Measurements from ENCODE around the gene TRIP13.

Gene TRIP13

DNA sequence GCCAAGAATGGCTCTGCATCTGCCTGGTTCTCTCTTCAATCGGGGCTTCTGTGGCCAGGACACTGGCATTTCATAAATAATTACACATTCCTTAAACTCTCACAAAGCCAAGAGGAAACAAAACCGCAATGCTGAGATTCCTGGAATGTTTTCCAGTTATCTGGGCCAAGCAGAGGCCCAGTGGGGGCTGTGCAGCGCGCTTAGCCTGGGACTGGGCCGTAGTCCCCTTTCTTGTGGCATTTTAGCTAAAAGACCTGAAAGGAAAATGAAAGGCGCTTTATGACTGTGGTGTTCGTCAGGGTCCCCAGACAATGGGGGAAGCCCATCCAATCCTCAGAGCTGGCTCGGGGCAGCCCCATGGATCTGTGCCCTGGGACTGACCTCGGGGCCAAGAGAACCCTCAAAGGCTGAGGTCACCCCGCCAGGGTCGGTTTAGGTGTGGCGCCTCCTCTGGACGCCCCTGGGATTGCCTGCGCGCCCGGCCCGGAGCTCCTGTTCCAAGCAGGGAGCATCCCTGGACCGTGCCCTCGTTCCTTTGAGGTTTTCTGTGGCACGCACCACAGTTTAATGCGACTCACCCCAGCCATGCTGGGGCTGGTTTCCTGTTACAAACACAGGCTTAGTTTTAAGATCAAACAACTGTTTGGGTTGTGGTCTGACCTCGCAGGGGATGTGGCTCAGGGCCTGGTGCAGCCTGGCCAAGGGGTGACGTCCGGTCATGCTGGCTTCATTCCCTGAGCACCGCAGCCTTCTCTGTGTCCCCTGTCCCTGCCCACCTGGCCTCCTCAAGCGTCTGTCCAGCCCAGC is 64.5 kb downstream of the TRIP13 start:
- DNase-seq (ENCODE audit: low spot score): no peak

GRCh38 chr5:957748-958485 is 65.2 kb downstream of the TRIP13 start:
- DNase-seq (ENCODE audit: low spot score): no peak

DNA sequence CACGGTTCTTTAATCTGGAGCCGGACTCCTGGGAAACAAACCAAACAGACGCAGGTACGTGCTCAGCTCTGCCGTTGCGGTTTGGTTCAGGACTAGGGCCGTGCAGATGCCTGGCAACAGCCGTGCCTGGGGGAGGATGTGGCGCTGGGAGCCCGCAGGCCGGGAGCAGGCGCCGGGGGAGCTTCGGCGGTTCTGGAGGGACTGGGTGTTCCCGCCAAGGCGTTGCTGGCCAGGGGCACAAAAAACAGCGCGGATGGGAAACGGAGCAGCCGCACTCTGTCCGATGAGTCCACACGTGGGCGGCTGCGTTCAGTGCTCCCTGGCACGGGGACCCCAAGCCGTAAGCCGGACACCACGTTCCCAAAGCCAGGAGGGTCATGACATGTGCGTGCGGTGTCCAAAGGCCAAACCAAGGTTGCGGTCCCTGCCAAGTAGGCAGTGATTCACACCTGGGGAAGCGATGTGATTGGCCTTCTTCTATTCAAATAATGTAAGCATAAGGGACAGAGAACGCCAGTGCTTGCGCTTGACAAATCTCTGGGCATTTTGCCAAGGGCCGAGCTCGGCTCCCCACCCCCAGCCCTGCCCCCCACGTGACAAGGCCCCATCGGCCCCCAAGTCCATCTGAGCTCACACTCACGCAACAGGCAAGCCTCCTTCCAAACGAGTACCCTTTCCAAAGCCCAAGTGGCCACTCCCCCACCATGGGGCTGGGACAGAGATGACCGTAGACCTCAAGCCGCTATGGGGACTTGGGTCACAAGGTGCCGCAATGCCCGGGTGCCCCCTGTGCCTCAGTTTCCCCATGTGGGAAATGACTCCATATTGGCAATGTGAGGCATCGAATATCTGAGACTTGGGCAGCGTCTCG is 66.3 kb downstream of the TRIP13 start:
- peak; percentile 32 for DNase-seq (ENCODE audit: low spot score)

GRCh38 chr5:959581-960531 is 67.2 kb downstream of the TRIP13 start:
- DNase-seq (ENCODE audit: low spot score): no peak

GRCh38 chr5:960551-960950 is 67.9 kb downstream of the TRIP13 start:
- no peak for DNase-seq (ENCODE audit: low spot score)

DNA sequence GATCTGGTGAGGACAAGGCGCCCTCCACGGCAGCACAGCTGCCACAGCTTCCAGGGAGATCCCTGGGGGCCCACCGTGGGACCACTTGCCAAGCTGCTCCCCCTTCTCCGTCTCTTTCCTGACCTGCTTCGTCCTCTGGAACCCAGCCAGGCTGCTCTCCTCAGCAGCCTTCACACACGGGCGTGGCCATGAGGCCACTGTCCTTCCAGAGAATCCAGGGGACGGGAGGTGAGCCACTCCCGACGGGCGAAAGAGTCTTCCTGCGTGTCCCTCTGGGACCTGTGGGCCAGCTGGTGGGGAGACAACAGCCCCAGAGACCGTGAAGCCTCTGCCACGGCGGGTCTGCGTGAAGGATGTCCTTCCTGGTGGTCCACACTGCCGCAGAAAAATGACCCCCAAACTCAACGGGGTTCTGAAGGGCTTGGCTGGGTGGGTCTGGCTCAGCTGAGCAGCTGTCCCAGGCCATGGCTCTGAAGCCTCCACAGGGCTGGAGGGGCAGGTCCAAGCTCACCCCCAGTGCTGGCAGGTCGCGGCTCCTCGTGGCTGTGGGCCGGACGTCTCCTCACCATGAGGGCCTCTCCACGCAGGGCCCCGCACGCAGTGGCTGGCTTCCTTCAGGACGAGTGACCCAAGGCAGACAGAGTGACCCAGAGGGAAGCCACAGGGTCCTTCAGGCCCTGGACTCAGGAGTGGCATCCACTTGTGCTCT is 68.5 kb downstream of the TRIP13 start:
- DNase-seq (ENCODE audit: low spot score): no peak

DNA sequence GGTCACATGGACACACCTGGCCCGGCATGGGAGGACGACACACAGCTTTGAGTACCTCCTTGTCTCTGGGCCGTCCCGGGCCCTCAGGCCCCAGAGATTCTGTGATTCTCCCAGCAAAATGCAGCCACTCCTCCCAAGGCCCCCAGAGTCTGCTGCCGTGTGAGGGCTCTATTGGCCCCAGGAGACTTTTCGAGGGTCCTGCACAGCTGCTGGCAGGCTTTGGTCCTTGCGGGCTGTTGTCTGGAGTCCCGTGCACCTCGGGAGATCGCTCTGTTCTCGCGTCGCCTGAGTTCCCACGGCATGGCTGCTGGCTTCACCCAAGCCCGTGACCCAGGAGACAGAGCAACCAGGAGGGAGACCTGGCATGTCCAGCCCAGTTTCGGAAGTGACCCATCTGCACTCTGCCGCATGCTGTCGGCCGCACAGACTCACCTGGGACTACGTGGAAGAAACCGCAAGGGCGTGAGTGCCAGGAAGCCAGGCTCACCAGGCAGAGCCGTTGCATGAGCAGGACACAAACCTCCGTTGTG is 69.1 kb downstream of the TRIP13 start:
- DNase-seq (ENCODE audit: low spot score): no peak

GRCh38 chr5:962386-962785 is 69.7 kb downstream of the TRIP13 start:
- no peak for DNase-seq (ENCODE audit: low spot score)

- DNase-seq (ENCODE audit: low spot score): no peak
Observed at GRCh38 chr5:962801-963200, 70.1 kb downstream of the TRIP13 start.

DNA sequence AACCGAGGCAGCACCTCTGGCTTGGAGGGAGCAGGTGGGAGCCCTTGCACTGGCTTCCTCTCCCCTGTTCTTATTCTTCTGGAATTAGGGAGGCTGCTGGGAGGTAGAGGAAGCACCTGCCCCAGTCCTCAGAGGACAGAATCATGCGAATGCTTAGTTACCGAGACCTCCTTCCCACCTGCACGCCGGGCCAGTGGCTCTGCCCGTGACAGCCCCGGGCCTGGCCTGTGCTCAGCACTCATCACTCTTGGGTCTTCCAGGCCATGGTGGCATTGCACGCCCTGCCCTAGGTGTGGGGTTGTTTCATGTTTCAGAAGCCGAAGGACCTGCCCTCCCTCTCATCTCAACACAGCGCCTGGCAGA is 70.6 kb downstream of the TRIP13 start:
- DNase-seq (ENCODE audit: low spot score): no peak

DNA sequence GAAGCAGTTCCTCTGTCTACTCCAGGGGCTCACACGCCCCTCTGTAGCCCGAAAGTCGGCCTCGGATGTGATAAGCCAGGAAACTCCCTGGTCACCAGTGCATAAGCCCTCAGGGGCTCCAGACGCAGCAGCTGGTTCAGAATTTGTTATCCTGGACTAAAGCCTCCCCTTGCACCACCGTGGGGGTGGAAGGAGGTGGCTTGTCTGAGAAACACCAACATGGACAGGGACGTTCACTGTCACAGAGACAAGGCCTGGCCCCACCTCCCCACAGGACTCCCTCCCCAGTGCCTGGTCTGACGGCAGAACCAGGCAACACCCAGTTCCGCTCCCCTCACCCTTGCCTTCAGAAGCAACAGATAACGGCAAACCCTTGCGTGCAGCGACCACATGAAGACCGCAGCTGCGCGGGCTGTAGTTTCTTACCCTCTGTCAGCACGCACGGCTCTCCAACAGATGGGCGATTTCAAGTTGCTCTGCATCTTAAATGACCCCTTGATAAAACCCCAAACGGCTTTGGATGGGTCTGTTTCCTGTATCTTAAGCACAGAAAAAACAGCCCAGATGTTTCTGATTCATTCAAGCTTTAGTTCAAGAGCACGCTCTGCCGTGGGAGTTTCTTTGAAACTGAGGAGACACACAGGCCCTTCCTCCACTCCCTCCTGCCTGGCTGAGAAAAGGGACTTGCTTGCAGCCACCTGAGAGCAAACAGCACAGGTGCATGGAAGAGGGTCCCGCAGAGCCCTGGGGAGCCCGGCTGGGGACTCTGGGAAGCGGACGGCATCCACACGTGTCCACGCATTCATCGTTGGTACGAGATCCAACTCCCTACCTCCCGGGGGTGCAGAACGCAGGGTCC is 71.2 kb downstream of the TRIP13 start:
- DNase-seq (ENCODE audit: low spot score): peak; percentile 78

GRCh38 chr5:964821-965220 is 72.1 kb downstream of the TRIP13 start:
- DNase-seq (ENCODE audit: low spot score): no peak

GRCh38 chr5:965604-966344 is 73.1 kb downstream of the TRIP13 start:
- DNase-seq (ENCODE audit: low spot score): no peak

- no peak for DNase-seq (ENCODE audit: low spot score)
Observed at GRCh38 chr5:966345-966710, 73.6 kb downstream of the TRIP13 start.

GRCh38 chr5:966941-967340 is 74.3 kb downstream of the TRIP13 start:
- DNase-seq (ENCODE audit: low spot score): no peak

Measured in NAMALWA (cell line).